NCI-H446 treated with DMSO at 0.1 percent for 48 hours (cell line): ENCODE data around the gene C2CD4C.
"Not testable (repeated sequence)": the region's sequence is repeated elsewhere in the genome, so short reads cannot be mapped to it uniquely, and the experiment has no call there.

Experiments used
- DNase-seq: peaks from one replicate; lab custom pipeline; 2025; lab: John Stamatoyannopoulos, UW

The C2CD4C gene

DNA sequence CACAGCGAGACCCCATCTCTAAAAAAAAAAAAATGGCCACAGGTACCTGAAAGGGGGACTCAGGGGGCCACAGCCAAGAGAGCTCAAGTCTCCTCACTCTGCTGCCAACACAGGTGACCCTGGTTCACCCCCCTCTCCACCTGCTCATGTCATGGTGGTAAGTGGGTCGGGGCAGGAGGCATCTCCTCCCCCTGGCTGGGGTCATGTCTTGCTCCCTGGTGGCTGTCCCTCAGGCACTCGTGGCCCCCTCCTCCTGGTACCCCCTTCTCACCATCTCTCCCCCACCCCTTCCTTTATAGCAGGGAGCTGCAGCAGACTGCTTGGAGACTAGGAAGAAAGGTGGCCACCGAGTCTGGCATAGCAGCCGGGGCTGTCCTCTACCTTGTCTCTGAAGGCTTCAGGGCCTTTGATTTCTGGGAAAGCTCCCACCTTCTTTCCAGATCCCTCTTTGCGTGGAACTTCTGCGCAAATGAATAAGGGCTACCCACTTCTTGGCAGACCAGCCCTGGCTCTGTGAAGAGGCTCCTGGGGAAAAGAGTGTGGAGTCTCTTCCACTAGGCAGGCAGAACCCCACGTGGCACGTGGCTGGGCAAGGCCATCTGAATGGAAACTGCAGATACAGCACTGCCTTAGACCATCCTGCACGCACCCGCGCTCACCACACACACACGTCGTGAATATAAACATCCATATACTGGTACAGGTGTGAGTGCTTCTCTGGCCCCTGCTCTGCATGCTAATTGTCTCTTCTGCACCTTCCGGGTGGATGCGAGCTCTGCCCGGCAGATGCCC, 44.3 kb downstream of the C2CD4C start:
- no peak for DNase-seq

DNA sequence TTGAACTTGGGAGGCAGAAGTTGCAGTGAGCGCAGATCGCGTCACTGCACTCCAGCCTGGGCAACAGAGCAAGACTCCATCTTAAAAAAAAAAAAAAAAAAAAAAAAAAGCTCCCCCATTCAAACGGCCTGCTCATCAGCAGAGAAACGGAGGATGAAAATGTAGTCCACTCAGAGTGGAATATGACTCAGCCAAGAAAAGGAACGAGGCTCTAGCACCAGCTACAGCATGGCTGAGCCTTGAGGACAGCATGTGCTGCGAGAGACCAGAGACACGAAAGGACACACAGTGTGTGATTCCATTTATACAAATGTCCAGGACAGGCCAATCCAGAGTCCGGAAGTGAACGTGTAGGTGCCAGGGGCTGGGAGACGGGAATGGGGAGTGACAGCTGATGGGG, 46.3 kb downstream of the C2CD4C start:
- DNase-seq: no peak

DNA sequence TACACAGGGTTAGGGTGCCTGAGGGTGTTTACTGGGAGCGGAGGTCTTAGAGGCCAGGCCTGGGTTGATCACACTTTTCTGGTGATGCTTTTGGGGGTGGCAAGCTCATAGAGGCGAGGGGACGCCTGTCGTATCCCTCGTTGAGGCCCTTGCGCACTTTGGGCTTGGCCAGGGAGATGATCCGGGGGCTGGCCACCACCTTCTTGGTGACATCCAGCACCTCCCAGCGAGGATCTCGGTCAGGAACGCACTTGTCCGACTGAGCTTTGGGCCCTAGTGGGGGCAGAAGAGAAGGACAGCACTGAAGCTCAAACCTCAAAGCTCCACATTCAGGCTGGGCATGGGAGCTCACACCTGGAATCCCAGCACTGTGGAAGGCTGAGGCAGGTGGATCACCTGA, 46.8 kb downstream of the C2CD4C start:
- DNase-seq: no peak

GRCh38 chr19:359653-359925, 49.4 kb downstream of the C2CD4C start:
- no peak for DNase-seq

- not testable (repeated sequence) for DNase-seq
Observed at GRCh38 chr19:355536-355935, 53.4 kb downstream of the C2CD4C start.
